Calu3 (cell line): Measurements from ENCODE around the gene ANKRD40. TPM values are rescaled to one million over a fixed set of nuclear protein-coding genes. Genes with fewer than 3 reads are reported as not detected.

Experiments
- BruUV-seq: library from RNA; stranded (reverse); fragments of 400-500 nt; replicated peaks from 2 replicates; lab custom pipeline; 2021; lab: Mats Ljungman, UMichigan
- CTCF ChIA-PET: fragments of 300-600 bp; sonication (Branson Sonifier 250); formaldehyde crosslinking; loops from one replicate; lab custom pipeline; 2022; ENCODE audit warnings: antibody characterized with exemption; lab: Charles Lee
- DNase-seq: peaks from one replicate; pipeline ENCODE4 v3.0.0; 2022
- H3K27ac Mint-ChIP-seq: one replicate; pipeline ENCODE4 v1.8.0; 2022; ENCODE audit warnings: mixed read lengths; ENCODE audit not compliant: unreplicated experiment
- H3K27me3 Mint-ChIP-seq: one replicate; pipeline ENCODE4 v1.8.0; 2022; ENCODE audit warnings: mixed read lengths; ENCODE audit not compliant: unreplicated experiment
- H3K36me3 Mint-ChIP-seq: one replicate; pipeline ENCODE4 v1.8.0; 2022; ENCODE audit warnings: mild to moderate bottlenecking, moderate library complexity, mixed read lengths; ENCODE audit not compliant: insufficient read depth, unreplicated experiment
- H3K4me1 Mint-ChIP-seq: one replicate; pipeline ENCODE4 v1.8.0; 2022; ENCODE audit warnings: mild to moderate bottlenecking, low read depth, mixed read lengths; ENCODE audit not compliant: unreplicated experiment
- H3K4me3 Mint-ChIP-seq: one replicate; pipeline ENCODE4 v1.8.0; 2022; ENCODE audit warnings: mild to moderate bottlenecking, low read depth, moderate library complexity, mixed read lengths; ENCODE audit not compliant: unreplicated experiment
- H3K9me3 Mint-ChIP-seq: one replicate; pipeline ENCODE4 v1.8.0; 2022; ENCODE audit warnings: low read depth, mixed read lengths; ENCODE audit not compliant: unreplicated experiment
- intact Hi-C: fragments of 100-400 bp; cut with micrococcal nuclease; formaldehyde crosslinking; loops from one replicate; pipeline ENCODE4 v1.10.0; 2022; ENCODE audit not compliant: unreplicated experiment
- total RNA-seq: library from RNA; stranded (reverse); gene quantifications from 2 replicates; pipeline ENCODE4 v1.2.3, GENCODE V29; 2022
- TF ChIP-seq, protein P1 (sequence below): fragments of 200-600 bp; IDR thresholded peaks from one replicate; pipeline ENCODE4 v1.8.0; 2022; ENCODE audit warnings: antibody characterized with exemption; ENCODE audit not compliant: unreplicated experiment

The ANKRD40 gene
- total RNA-seq, 1 experiment from 2014 or later: 68.5 TPM

DNA sequence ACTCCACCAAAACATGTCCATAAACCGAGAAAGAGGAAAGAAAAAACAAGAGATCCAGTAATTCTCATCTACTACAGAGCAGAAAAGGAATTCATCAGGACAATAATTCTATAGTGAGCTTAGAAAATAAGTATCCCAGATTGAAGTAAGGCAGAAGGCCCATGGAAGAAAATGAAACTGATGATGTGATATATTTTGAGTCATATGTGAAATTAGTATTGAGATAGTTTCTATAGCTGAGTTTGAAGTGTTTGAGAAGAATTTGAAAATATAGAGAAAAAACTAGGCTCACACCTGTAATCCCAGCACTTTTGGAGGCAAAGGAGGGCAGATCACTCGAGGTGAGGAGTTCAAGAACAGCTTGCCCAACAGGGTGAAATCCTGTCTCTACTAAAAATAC is 31.4 kb upstream of the ANKRD40 start:
- CTCF ChIA-PET: no interaction called here
- no peaks in the 10 kb centered on the region for H3K9me3 Mint-ChIP-seq
- TF ChIP-seq, protein P1, sequence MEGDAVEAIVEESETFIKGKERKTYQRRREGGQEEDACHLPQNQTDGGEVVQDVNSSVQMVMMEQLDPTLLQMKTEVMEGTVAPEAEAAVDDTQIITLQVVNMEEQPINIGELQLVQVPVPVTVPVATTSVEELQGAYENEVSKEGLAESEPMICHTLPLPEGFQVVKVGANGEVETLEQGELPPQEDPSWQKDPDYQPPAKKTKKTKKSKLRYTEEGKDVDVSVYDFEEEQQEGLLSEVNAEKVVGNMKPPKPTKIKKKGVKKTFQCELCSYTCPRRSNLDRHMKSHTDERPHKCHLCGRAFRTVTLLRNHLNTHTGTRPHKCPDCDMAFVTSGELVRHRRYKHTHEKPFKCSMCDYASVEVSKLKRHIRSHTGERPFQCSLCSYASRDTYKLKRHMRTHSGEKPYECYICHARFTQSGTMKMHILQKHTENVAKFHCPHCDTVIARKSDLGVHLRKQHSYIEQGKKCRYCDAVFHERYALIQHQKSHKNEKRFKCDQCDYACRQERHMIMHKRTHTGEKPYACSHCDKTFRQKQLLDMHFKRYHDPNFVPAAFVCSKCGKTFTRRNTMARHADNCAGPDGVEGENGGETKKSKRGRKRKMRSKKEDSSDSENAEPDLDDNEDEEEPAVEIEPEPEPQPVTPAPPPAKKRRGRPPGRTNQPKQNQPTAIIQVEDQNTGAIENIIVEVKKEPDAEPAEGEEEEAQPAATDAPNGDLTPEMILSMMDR: no peak
- no peak for DNase-seq
- H3K27ac Mint-ChIP-seq: peak overlapping the region; percentile 7
- intact Hi-C loops: no loop called here
- H3K4me3 Mint-ChIP-seq: no peak overlapping the region
- H3K4me1 Mint-ChIP-seq: peaks cover 15% of the 10 kb centered on the region
- H3K36me3 Mint-ChIP-seq: peaks cover 69% of the 10 kb centered on the region
- BruUV-seq: no TSS peak
- no peaks in the 10 kb centered on the region for H3K27me3 Mint-ChIP-seq

DNA sequence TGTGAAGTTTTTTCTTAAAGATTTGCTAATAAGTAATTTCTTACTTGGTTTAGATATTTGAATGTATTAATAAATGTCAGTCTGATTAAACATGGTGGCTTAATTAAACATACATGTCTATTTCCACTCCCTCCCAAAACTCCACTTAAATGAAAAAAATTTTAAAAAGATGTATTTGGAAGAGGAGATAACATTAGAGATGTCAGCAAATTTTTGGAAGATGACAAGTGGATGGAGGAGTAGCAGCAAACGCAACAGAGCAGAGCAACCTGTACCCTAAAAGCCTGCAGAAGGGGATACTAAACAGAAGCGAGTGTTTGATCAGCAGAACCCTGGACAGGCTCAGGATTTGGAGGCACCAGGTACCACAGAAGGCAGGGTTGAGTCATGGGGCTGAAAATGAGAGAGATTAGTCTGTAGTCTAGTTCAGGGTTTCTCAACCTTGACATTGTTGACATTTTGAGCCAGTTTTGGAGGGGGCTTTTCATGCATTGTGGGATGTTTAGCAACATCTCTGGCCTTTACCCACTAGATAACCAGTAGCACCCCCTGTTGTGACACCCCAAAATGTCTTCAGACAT is 29.5 kb upstream of the ANKRD40 start:
- TF ChIP-seq, protein P1: no peak
- Mint-ChIP-seq H3K27ac (no peak overlapping the region), H3K36me3 (peaks cover 65% of the 10 kb centered on the region), H3K27me3 (no peaks in the 10 kb centered on the region), H3K4me3 (no peak overlapping the region), H3K9me3 (no peaks in the 10 kb centered on the region), H3K4me1 (peaks cover 21% of the 10 kb centered on the region)
- DNase-seq: no peak
- intact Hi-C loops: no loop called here
- no TSS peak for BruUV-seq
- CTCF ChIA-PET: no interaction called here

DNA sequence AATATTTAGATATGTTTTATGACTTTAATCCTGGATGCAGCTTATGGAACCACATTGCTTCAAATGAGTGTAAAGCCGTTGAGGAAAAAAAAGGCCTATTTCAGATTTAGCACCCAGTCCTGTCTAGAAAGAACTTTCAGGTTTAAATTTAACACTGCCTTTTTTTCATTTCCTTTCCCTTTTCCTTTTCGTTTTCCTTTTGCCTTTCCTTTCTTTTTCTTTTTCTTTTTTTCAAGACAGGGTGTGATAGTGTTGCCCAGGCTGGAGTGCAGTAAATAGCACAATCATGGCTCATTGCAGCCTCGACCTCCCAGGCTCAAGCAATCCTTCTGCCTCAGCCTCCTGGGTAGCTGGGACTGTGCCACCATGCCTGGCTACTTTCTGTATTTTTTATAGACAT is 27.6 kb upstream of the ANKRD40 start:
- intact Hi-C loops: no loop called here
- BruUV-seq: no TSS peak
- CTCF ChIA-PET: interaction anchor here (0.6 kb wide), 1 partner anchor 107 kb away, joined by 3 read pairs; no protein-coding TSS in a partner anchor

DNA sequence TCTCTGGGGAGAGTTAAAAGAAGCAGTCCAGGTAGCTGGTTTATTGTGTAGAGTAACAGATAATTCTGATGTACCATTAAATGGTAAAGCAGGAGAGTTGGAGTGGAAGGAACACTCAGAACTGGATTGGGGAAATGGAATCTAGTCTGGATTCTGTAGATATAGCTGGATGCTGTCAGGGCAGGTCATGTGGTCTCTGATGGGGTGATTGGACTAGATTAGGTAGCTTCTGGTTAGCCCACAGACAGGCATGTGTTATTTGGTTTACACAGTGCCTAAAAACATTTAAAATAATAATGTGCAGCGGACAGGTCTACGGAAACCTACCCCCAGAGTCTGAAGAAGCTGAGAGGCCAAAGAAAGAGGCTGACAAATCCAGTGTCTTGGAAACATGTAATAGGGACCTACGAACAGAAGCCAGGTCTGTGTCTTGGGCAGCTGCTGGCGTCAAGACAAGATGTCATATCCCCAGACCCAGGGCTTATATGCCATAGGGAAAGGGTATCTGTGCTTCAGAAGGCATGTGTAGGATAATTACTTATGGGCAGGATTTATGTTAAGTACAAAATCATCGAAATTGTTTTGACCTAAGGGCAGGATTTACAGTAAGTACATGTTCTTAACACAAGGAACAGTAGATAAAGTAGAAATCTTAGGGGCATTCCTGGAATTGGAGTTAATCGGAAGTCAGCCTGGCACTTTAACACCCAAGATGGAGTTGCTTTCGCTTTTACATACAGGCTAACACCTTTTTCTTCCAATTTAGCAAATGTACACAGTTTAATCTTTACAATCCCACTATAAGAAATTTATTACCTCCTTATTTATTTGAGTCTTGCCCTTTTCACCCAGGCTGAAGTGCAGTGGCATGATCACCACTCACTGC is 24.1 kb upstream of the ANKRD40 start:
- Mint-ChIP-seq H3K4me3 (no peak overlapping the region), H3K9me3 (no peaks in the 10 kb centered on the region), H3K4me1 (peaks cover 45% of the 10 kb centered on the region), H3K27ac (peak overlapping the region; percentile 45), H3K27me3 (no peaks in the 10 kb centered on the region), H3K36me3 (peaks cover 31% of the 10 kb centered on the region)
- no peak for DNase-seq
- intact Hi-C loops: no loop called here
- no TSS peak for BruUV-seq
- TF ChIP-seq, protein P1: no peak
- CTCF ChIA-PET: no interaction called here

More for the DNA sequence above, 27.6 kb upstream of the ANKRD40 start:
- Mint-ChIP-seq H3K4me3 (no peak overlapping the region), H3K36me3 (peaks cover 57% of the 10 kb centered on the region), H3K9me3 (no peaks in the 10 kb centered on the region), H3K4me1 (peaks cover 34% of the 10 kb centered on the region), H3K27ac (no peak overlapping the region), H3K27me3 (no peaks in the 10 kb centered on the region)
- no peak for DNase-seq
- TF ChIP-seq, protein P1: no peak
